Measurements from ENCODE around the gene DDX10.

GRCh38 chr11:108859510-108859909 lies 194.6 kb downstream of the DDX10 start:
- TF ChIP-seq, protein P1, sequence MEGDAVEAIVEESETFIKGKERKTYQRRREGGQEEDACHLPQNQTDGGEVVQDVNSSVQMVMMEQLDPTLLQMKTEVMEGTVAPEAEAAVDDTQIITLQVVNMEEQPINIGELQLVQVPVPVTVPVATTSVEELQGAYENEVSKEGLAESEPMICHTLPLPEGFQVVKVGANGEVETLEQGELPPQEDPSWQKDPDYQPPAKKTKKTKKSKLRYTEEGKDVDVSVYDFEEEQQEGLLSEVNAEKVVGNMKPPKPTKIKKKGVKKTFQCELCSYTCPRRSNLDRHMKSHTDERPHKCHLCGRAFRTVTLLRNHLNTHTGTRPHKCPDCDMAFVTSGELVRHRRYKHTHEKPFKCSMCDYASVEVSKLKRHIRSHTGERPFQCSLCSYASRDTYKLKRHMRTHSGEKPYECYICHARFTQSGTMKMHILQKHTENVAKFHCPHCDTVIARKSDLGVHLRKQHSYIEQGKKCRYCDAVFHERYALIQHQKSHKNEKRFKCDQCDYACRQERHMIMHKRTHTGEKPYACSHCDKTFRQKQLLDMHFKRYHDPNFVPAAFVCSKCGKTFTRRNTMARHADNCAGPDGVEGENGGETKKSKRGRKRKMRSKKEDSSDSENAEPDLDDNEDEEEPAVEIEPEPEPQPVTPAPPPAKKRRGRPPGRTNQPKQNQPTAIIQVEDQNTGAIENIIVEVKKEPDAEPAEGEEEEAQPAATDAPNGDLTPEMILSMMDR (IDR thresholded peaks at IDR 0.05): no peak
- no peak for TF ChIP-seq POLR2A (IDR thresholded peaks at IDR 0.05)
